ENCODE data around the gene IGFN1. TPM values are rescaled to one million over a fixed set of nuclear protein-coding genes. Genes with fewer than 3 reads are reported as not detected.

IGFN1 gene
- total RNA-seq, 1 experiment from 2014 or later: not detected

DNA sequence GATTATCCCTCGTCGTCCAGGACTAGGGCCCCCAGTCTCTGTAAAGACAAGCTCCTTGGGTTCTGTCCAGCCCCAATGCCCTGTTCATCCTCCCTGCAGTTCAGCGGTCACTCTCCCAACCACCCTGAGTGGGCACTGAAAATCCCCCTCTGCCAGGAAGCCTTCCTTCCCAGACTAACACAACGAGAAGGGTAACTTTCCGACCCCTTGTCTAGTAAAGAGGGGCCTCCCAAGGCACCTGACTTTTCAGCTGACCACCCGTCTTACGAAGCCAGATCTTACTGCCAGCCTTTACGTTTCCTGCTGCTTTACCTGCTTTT, 49.7 kb upstream of the IGFN1 start:
- no peak overlapping the region for H2AFZ ChIP-seq (ENCODE audit: low read length)
- no peaks in the 10 kb centered on the region for H3K9me3 ChIP-seq (ENCODE audit: control insufficient read depth, low read depth, low read length)
- H2BK12ac ChIP-seq (ENCODE audit: insufficient read length, low read depth, low read length): no peak overlapping the region
- no peaks in the 10 kb centered on the region for H3K4me1 Mint-ChIP-seq
- no peak overlapping the region for H3K56ac ChIP-seq (ENCODE audit: insufficient read length, low read depth, low read length)
- DNase-seq: no peak
- H3K4ac ChIP-seq (ENCODE audit: low read depth, low read length): no peak overlapping the region
- TF ChIP-seq, protein P1, sequence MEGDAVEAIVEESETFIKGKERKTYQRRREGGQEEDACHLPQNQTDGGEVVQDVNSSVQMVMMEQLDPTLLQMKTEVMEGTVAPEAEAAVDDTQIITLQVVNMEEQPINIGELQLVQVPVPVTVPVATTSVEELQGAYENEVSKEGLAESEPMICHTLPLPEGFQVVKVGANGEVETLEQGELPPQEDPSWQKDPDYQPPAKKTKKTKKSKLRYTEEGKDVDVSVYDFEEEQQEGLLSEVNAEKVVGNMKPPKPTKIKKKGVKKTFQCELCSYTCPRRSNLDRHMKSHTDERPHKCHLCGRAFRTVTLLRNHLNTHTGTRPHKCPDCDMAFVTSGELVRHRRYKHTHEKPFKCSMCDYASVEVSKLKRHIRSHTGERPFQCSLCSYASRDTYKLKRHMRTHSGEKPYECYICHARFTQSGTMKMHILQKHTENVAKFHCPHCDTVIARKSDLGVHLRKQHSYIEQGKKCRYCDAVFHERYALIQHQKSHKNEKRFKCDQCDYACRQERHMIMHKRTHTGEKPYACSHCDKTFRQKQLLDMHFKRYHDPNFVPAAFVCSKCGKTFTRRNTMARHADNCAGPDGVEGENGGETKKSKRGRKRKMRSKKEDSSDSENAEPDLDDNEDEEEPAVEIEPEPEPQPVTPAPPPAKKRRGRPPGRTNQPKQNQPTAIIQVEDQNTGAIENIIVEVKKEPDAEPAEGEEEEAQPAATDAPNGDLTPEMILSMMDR (conservative IDR thresholded peaks at IDR 0.05): no peak
- H3K23me2 ChIP-seq (ENCODE audit: insufficient read length, low read depth, low read length, poor library complexity, severe bottlenecking): no peaks in the 10 kb centered on the region
- H3K14ac ChIP-seq (ENCODE audit: insufficient read depth, low read length): no peak overlapping the region
- H3K27me3 Mint-ChIP-seq (ENCODE audit: low read depth): no peaks in the 10 kb centered on the region
- no peak overlapping the region for H4K91ac ChIP-seq (ENCODE audit: insufficient read length, low read depth, low read length)
- H3K36me3 Mint-ChIP-seq (ENCODE audit: insufficient read depth in 1 of 3, low read depth in 3 of 3): peaks cover 44 to 83% (median 83%) of the 10 kb centered on the region in 3 experiments; a peak in 6 of 7 replicates
- no peak overlapping the region for H4K5ac ChIP-seq (ENCODE audit: insufficient read length, low read depth, low read length)
- H3K27me3 ChIP-seq (ENCODE audit: insufficient read depth, low read length): no peaks in the 10 kb centered on the region
- no peaks in the 10 kb centered on the region for H3K9me3 Mint-ChIP-seq
- 0 out of 7 replicates have a peak overlapping the region, but pooled peaks of 1 of the 3 experiments have one; percentile 57 for H3K27ac Mint-ChIP-seq
- H3K79me1 ChIP-seq (ENCODE audit: insufficient read depth, low read depth, low read length, poor library complexity, severe bottlenecking): no peaks in the 10 kb centered on the region
- H3K4me3 Mint-ChIP-seq: no peak overlapping the region; a peak in 1 of 5 replicates
- no peak overlapping the region for H3K27ac ChIP-seq (ENCODE audit: insufficient read length, low read depth, low read length)
- no peak overlapping the region for H3K9ac ChIP-seq (ENCODE audit: extremely low read depth, insufficient read length, low read length)
- no peak overlapping the region for H4K8ac ChIP-seq (replicated peaks; ENCODE audit: insufficient read length, low read depth, low read length)
- no peak overlapping the region for H2AK5ac ChIP-seq (ENCODE audit: insufficient read length, low read length)
- no peak overlapping the region for H2BK5ac ChIP-seq (ENCODE audit: insufficient read length, low read length)
- H3K18ac ChIP-seq (ENCODE audit: insufficient read length, low read depth, low read length): no peak overlapping the region
- H3K4me1 ChIP-seq (ENCODE audit: insufficient read depth, low read length): no peaks in the 10 kb centered on the region
- no peak overlapping the region for H3T11ph ChIP-seq (ENCODE audit: low read length)
- no peak overlapping the region for H3K4me2 ChIP-seq (ENCODE audit: insufficient read depth, insufficient read length, low read length)
- no peak overlapping the region for H2BK15ac ChIP-seq (ENCODE audit: low read depth, low read length)
- H3K23ac ChIP-seq (ENCODE audit: insufficient read length, low read depth, low read length): no peak overlapping the region
- H3K79me2 ChIP-seq (ENCODE audit: insufficient read depth, low read length): no peaks in the 10 kb centered on the region
- no peaks in the 10 kb centered on the region for H4K20me1 ChIP-seq (ENCODE audit: control insufficient read depth, insufficient read depth, insufficient read length)
- H2BK20ac ChIP-seq (ENCODE audit: low read depth, low read length, poor library complexity, severe bottlenecking): no peak overlapping the region
- no CpG with 5 or more reads among the region's 8 CpGs for WGBS (ENCODE audit: extremely low coverage, insufficient read length, low lambda C conversion rate)
- no peak overlapping the region for H2BK120ac ChIP-seq (ENCODE audit: low read depth, low read length, poor library complexity, severe bottlenecking)
